Smooth muscle cell (in vitro differentiated cells): ENCODE data around the gene SLC25A45. TPM values are rescaled to one million over a fixed set of nuclear protein-coding genes. Genes with fewer than 3 reads are reported as not detected.

Source experiments
- DNase-seq: peaks from one replicate; lab custom pipeline; 2025; ENCODE audit not compliant: unreplicated experiment; lab: John Stamatoyannopoulos, UW
- H2AFZ ChIP-seq: fragments of 200-600 bp; sonication (generic); 2 replicates; pipeline ENCODE4 v1.6.0; 2016; ENCODE audit warnings: antibody characterized with exemption, low read depth, mild to moderate bottlenecking
- H3F3A ChIP-seq: fragments of 200-600 bp; sonication (generic); 2 replicates; pipeline ENCODE4 v1.6.0; 2017; ENCODE audit warnings: antibody characterized with exemption, low read depth
- H3K27ac ChIP-seq: fragments of 200-600 bp; sonication (generic); 2 replicates; pipeline ENCODE4 v1.5.1; 2016; ENCODE audit warnings: low read depth, mild to moderate bottlenecking
- H3K27me3 ChIP-seq: fragments of 200-600 bp; sonication (generic); 2 replicates; pipeline ENCODE4 v1.6.1; 2016; ENCODE audit warnings: low read depth, mild to moderate bottlenecking
- H3K36me3 ChIP-seq: fragments of 200-600 bp; sonication (generic); 2 replicates; pipeline ENCODE4 v1.5.1; 2016; ENCODE audit warnings: low read depth
- H3K4me1 ChIP-seq: fragments of 200-600 bp; sonication (generic); 2 replicates; pipeline ENCODE4 v1.5.1; 2016; ENCODE audit warnings: low read depth
- H3K4me2 ChIP-seq: fragments of 200-600 bp; sonication (generic); 2 replicates; pipeline ENCODE4 v1.6.0; 2016; ENCODE audit warnings: mild to moderate bottlenecking
- H3K4me3 ChIP-seq: fragments of 200-600 bp; sonication (generic); 2 replicates; pipeline ENCODE4 v1.5.1; 2016; ENCODE audit warnings: mild to moderate bottlenecking
- H3K79me2 ChIP-seq: fragments of 200-600 bp; sonication (generic); 2 replicates; pipeline ENCODE4 v1.6.0; 2016; ENCODE audit warnings: low read depth, mild to moderate bottlenecking
- H3K9ac ChIP-seq: fragments of 200-600 bp; sonication (generic); 2 replicates; pipeline ENCODE4 v1.6.0; 2016; ENCODE audit warnings: low read depth
- H3K9me3 ChIP-seq: fragments of 200-600 bp; sonication (generic); replicated peaks from 2 replicates; pipeline ENCODE4 v1.5.1; 2016; ENCODE audit warnings: low read depth
- H4K20me1 ChIP-seq: fragments of 200-600 bp; sonication (generic); 2 replicates; pipeline ENCODE4 v1.6.0; 2016; ENCODE audit warnings: low read depth
- CTCF ChIP-seq: fragments of 200-600 bp; sonication (generic); IDR thresholded peaks from 2 replicates; pipeline ENCODE4 v1.5.1; 2017; ENCODE audit warnings: borderline replicate concordance, mild to moderate bottlenecking, antibody characterized with exemption; ENCODE audit not compliant: insufficient read depth, poor library complexity, severe bottlenecking
- WGBS: methylation state at CpG from one replicate; pipeline ENCODE4 v1.1.7; 2016; ENCODE audit warnings: low lambda C conversion rate; 5-methylcytosine and 5-hydroxymethylcytosine counted together
- polyA plus RNA-seq: library from polyadenylated mRNA; unstranded; fragments of >200 nt; fragmentation: Nextera tagmentation; extraction: Ambion mirVana; gene quantifications from 2 replicates; pipeline ENCODE4 v1.2.1, GENCODE V29; 2016
- total RNA-seq: library from RNA; depleted of rRNA; stranded (reverse); fragments of >200 nt; gene quantifications from 2 replicates; pipeline ENCODE4 v1.2.3, GENCODE V29; 2014

SLC25A45 gene
- total and polyA plus RNA-seq, 2 experiments from 2014 or later: 0.81 to 3.4 TPM

GRCh38 chr11:65420506-65420905 is 38.1 kb upstream of the SLC25A45 start:
- no peaks in the 10 kb centered on the region for H3K9me3 ChIP-seq
- H3K27ac ChIP-seq: peak overlapping the region; percentile 100
- no peak for TF ChIP-seq CTCF
- peaks cover 59% of the 10 kb centered on the region for H3K79me2 ChIP-seq
- H3K4me2 ChIP-seq: peak overlapping the region; percentile 99
- H3K27me3 ChIP-seq: no peaks in the 10 kb centered on the region
- no peak overlapping the region for H2AFZ ChIP-seq
- peak overlapping the region; percentile 99 for H3K9ac ChIP-seq
- H3K4me1 ChIP-seq: peaks cover 52% of the 10 kb centered on the region
- DNase-seq: no peak
- 84% methylated on average over 2 of the region's 2 CpGs for WGBS
- H4K20me1 ChIP-seq: peaks cover 28% of the 10 kb centered on the region
- H3F3A ChIP-seq: peaks cover 59% of the 10 kb centered on the region
- H3K4me3 ChIP-seq: peak overlapping the region; percentile 88
- H3K36me3 ChIP-seq: no peaks in the 10 kb centered on the region

- peak overlapping the region; percentile 100 for H3K27ac ChIP-seq
- H3K4me1 ChIP-seq: peaks cover 52% of the 10 kb centered on the region
- peaks cover 53% of the 10 kb centered on the region for H3K79me2 ChIP-seq
- no peaks in the 10 kb centered on the region for H3K36me3 ChIP-seq
- DNase-seq: peak; percentile 40
- 0% methylated on average over 6 of the region's 6 CpGs for WGBS
- no peak overlapping the region for H2AFZ ChIP-seq
- H3K9ac ChIP-seq: peak overlapping the region; percentile 99
- H3K4me2 ChIP-seq: peak overlapping the region; percentile 99
- H3F3A ChIP-seq: peaks cover 54% of the 10 kb centered on the region
- H3K27me3 ChIP-seq: no peaks in the 10 kb centered on the region
- no peaks in the 10 kb centered on the region for H3K9me3 ChIP-seq
- TF ChIP-seq CTCF: no peak
- H4K20me1 ChIP-seq: peaks cover 23% of the 10 kb centered on the region
- peak overlapping the region; percentile 88 for H3K4me3 ChIP-seq
Observed at GRCh38 chr11:65419772-65420481, 37.5 kb upstream of the SLC25A45 start.

GRCh38 chr11:65419460-65419771 is 37.0 kb upstream of the SLC25A45 start:
- H3K9me3 ChIP-seq: no peaks in the 10 kb centered on the region

More at GRCh38 chr11:65419460-65419771, 37.0 kb upstream of the SLC25A45 start:
- Histone ChIP-seq H3K79me2 (peaks cover 48% of the 10 kb centered on the region), H3K9ac (peak overlapping the region; percentile 99), H3K36me3 (no peaks in the 10 kb centered on the region), H3F3A (peaks cover 53% of the 10 kb centered on the region), H3K4me3 (peak overlapping the region; percentile 35), H3K4me2 (peak overlapping the region; percentile 99), H2AFZ (no peak overlapping the region), H3K27ac (peak overlapping the region; percentile 100), H4K20me1 (peaks cover 18% of the 10 kb centered on the region), H3K27me3 (no peaks in the 10 kb centered on the region), H3K4me1 (peaks cover 52% of the 10 kb centered on the region)
- TF ChIP-seq CTCF: no peak
- 61% methylated on average over 7 of the region's 7 CpGs for WGBS
- no peak for DNase-seq
